ENCODE measurements around the gene PRRC2A.
A peak's percentile ranks its signal among the peaks of the same experiment; 100 is the strongest.

The PRRC2A gene

DNA sequence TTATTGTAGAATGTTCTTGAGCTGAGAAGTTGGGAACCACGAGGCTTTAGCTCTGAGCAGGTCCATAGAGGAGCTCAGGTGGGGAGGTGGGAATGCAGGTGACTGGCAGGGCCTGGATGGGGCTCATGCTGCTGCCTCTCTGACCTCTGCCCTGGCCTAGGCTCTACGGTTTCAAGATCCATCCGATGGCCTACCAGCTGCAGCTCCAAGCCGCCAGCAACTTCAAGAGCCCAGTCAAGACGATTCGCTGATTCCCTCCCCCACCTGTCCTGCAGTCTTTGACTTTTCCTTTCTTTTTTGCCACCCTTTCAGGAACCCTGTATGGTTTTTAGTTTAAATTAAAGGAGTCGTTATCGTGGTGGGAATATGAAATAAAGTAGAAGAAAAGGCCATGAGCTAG, 49.2 kb downstream of the PRRC2A start, which contains the start of gene LY6G5B:
TSS of gene LY6G5B (plus strand) at position 301 of the 400 bp plus-strand sequence. CDS start 975 bp downstream, outside the sequence.
- DNase-seq: no peak

DNA sequence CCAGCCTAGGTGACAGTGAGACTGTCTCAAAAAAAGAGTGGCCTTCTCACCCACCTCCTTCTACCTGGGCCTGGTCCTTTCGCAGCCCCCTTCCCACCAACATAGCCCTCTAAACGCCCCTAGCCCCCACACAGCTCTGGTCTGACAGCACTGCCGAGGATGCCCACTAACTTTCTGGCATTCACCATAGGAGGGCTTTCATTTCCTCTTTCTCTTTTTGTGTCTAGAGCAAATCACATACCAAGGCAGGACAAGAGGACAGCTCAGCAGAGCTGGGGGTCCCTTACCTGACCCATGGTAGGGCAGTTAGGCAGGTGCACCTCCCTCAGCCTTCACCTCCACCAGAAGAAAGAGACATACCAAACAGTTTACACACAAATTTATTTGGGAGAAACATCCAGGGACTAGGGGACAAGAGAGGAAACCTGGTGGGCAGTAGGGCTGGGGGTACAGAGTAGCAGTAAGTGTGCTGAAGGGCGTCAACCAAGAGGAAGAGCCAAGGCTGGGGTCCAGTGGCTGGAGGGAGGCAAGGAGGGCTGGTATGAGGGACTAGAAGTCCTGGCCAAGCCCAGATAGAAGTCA, 55.9 kb downstream of the PRRC2A start:
- no peak for DNase-seq

DNA sequence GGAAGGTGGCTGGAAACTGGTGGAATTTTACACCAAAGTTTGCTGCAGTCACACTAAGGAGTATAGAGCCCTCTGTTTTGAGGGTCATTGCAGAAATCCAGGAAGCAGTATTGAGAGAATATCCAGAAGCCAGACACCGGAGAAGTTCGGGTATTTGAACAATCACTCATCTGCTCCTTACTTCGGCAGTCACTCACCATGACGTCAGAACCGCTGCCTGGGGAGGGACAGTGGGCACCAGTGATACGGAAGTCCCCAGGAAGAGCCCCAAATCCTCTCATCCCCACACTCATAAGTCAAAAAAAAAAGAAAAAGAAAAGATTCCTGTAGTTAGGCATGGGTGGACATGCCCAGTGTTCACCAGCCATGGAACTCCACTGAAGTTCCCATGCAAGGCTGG, 56.4 kb downstream of the PRRC2A start:
- no peak for DNase-seq

DNA sequence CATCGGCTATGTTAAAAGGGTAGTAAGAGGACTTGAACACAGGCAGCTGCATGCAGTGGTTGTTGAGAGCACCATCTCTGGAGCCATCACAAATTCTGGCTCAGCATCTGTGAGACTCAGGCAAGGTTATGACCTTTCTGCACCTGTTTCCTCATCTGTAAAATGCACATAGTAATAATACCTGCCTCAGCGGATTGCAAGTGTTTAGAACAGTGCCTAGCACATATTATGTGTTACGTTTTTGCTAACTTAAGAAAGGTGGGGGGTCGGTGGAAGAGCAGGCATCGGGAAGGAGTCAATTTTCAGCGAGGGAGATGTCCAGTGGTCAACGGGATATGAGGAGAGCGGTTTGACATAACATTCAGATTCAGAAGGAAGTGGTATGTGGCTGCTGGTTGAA, 57.4 kb downstream of the PRRC2A start:
- no peak for DNase-seq

DNA sequence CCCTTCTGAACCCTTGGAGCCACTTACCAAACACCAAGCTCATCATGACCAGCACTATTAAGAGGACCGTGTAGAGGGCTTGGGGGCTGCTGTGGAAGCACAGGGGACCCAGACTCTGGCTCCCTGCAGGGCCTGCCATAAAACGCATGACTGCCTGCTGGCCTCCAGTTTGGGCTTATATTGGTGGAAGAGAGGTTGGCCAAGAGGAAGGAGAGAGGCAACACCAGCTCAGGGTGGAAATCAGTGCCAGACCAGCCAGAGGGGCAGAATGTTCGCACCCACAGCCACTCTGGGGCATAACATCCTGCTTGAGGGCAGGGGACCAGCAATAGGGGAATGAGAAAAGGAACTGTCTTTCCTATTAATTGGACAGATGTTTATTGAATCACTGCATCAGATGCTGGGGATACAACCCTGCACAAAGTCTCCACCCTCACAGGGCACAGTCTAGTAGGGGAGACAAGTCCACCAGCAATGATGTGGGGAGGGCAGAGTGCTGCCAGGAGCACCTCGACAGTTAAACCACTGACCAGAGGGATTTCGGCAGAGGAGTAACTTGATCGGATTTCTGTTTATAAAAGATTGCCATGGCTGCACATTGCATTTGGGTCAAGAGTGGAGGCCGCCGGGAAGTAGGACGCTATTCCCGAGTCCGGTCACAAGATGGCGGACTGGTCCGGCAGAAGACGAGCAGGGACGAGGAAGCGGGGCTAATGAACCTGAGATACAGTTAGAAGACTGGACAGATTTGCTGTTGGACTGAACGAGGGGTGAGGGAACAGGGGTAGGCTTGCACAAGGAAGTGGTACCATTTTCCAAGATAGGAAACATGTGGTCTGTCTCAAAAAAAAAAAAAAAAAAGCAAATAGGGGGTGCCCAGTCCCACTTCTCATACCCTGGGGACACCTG, 60.0 kb downstream of the PRRC2A start, which contains the start of gene LY6G5C:
TSS of gene LY6G5C (minus strand) at position 842 of the 909 bp plus-strand sequence. CDS start at position 148, 694 bp downstream.
- peak; percentile 90 for DNase-seq

DNA sequence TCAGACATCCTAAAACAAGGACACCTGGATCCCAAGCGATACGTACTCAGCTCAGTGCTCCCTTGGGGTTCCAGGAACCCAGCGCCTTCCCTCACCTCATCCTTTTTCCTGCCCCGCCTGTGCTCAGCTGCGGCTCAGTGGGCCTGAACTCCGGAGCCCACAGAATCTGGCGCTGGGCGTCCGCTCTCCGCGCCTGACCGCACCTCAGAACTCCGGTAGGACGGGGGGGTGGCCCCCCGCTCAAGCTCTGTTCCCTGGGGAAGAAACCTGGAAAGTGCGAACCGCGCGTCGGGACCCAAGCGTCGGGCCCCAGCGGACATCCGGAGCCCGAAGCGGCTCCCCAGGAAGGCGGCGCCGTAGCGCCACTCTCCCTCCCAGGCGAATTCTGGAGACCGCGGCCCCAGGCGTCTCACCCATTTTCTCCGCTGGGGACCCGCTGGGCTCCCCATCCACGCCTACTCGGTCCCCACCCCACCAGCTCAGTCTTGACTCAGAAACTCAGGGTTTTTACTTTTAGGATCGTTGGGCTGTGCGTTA, 60.7 kb downstream of the PRRC2A start:
- DNase-seq: peak; percentile 80

DNA sequence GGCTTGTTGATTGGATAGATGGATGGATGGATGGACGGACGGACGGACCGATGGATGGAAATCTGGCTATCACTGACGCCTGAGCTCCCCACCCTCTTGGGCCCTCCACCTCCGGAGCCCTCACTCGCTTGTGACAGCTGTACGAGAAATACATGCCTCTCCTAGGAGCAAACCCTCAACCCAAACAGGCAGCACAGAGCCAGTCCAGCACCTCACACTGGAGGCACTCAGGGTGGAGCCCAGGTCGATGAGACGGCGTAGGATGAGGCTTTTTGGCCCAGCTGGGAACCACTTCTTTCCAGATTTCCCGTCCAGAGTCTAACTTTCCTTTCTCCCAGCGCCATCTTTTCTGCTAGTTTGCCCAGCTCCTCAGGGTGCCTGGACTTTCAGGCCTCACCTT, 63.1 kb downstream of the PRRC2A start:
- DNase-seq: no peak

DNA sequence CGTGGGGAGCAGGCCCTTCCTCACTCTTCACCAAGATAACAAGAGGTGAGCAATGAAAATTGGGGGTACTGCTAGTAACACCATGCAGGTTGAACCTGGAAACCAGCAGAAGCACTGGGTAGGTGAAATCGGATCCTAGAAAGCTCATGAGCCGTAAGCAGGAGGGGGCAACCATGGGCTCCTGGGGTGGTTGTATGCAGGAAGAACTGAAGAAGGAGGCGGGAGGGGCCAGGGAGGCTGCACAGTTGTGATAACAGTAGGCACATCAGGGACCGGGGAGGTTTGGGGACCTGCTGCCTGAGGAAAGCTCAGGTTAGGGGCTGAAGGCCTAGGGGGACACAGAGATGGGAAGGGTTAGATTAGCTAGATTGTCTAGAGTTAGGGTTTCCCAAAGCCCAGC, 66.0 kb downstream of the PRRC2A start:
- DNase-seq: peak; percentile 76

DNA sequence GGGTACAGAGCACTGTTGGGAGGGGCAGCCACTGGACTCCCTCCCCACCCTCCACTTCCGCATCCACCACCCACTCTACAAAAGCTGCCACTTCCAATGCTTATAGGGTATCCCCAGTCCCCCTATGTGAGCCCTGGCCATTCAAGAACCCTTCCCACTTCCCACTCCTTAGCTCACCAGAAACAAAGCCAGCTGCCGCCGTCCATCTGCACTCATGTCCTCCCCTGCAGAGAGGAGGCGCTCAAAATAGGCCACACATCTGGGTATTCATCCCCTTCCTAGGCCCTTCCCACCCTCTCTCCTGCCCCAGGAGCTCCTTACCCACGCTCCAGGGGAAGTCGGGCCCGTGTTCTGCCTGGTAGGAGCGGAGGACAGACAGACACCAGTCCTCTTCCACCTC, 66.8 kb downstream of the PRRC2A start:
- DNase-seq: no peak

All from hematopoietic multipotent progenitor cell treated with erythropoietin and hydrocortisone succinate and interleukin-3 and kit ligand, for 4 days (in vitro differentiated cells).